ENCODE data around the gene HTR3B. TPM values are rescaled to one million over a fixed set of nuclear protein-coding genes. Genes with fewer than 3 reads are reported as not detected.

Gene HTR3B
- total and polyA plus RNA-seq, 2 of the 4 experiments (the other 2 are of a cell fraction), result not detected

- no peaks in the 10 kb centered on the region for H3K9me3 ChIP-seq (ENCODE audit: control insufficient read depth, insufficient read depth, low read length)
- no peaks in the 10 kb centered on the region for H3K9me1 ChIP-seq (ENCODE audit: insufficient read depth, low read length)
- dilution Hi-C loops (cut with HindIII; ENCODE audit: low sequenced_read_pairs, unreplicated experiment), result no loop called here
- no peak overlapping the region for H2BK5ac ChIP-seq (ENCODE audit: low read depth, low read length, poor library complexity, severe bottlenecking)
- ChIA-PET CTCF (interaction anchor here (1.4 to 2.6 kb wide), 2 partner anchors 10 to 355 kb away, joined by 4 to 9 read pairs; no protein-coding TSS in a partner anchor), POLR2A (ENCODE audit: unreplicated experiment) (no interaction called here)
- H3K27me3 ChIP-seq (ENCODE audit: control insufficient read depth, insufficient read depth, low read length), result peaks cover 7% of the 10 kb centered on the region
- no peak overlapping the region for H2BK20ac ChIP-seq (ENCODE audit: low read depth, low read length)
- no peaks in the 10 kb centered on the region for H3K79me1 ChIP-seq (ENCODE audit: low read depth in 1 of 2, low read length in 2 of 2)
- H3K4ac ChIP-seq (ENCODE audit: low read depth, low read length), result no peak overlapping the region
- H3K14ac ChIP-seq (replicated peaks; ENCODE audit: low read depth, low read length), result no peak overlapping the region
- no peak overlapping the region for H3K4me2 ChIP-seq (ENCODE audit: low read depth, low read length)
- H3K4me3 ChIP-seq (ENCODE audit: insufficient read depth, low read depth, low read length), result no peak overlapping the region
- H4K20me1 ChIP-seq (ENCODE audit: insufficient read depth, low read length), result no peaks in the 10 kb centered on the region
- H4K8ac ChIP-seq (ENCODE audit: low read depth in 2 of 2, low read length in 2 of 2), result no peak overlapping the region
- H3K36me3 ChIP-seq (ENCODE audit: control insufficient read depth, insufficient read depth, low read length), result no peaks in the 10 kb centered on the region
- DNase-seq (no peak), ATAC-seq (ENCODE audit: low read depth) (no peak)
- in situ Hi-C loops (cut with MboI; ENCODE audit: low sequenced_read_pairs), result no loop called here
- no peak overlapping the region for H4K91ac ChIP-seq (ENCODE audit: insufficient read depth, low read depth, low read length)
- no peak overlapping the region for H3K56ac ChIP-seq (ENCODE audit: extremely low read depth, insufficient read depth, low read length)
- BruUV-seq (replicated peaks), result no TSS peak
- no CpG with 5 or more reads among the region's 2 CpGs for WGBS, 2 experiments (ENCODE audit: extremely low coverage in 2 of 2, insufficient read length in 1 of 2)
- no peak overlapping the region for H3K9ac ChIP-seq (ENCODE audit: low read depth, low read length)
- intact Hi-C loops (cut with micrococcal nuclease), result no loop called here
- H3K4me1 ChIP-seq (ENCODE audit: control insufficient read depth, insufficient read depth, low read length), result no peaks in the 10 kb centered on the region
- no peak overlapping the region for H2BK120ac ChIP-seq (ENCODE audit: low read depth, low read length)
- no peak overlapping the region for H3K23ac ChIP-seq (ENCODE audit: low read depth, low read length)
- H4K5ac ChIP-seq (ENCODE audit: low read depth, low read length), result no peak overlapping the region
- H3K18ac ChIP-seq (ENCODE audit: low read depth, low read length), result no peak overlapping the region
- no peak overlapping the region for H2BK15ac ChIP-seq (ENCODE audit: low read depth, low read length)
- no peak overlapping the region for H2AK5ac ChIP-seq (ENCODE audit: low read depth, low read length)
- TF ChIP-seq MAZ (IDR thresholded peaks at IDR 0.05; ENCODE audit: borderline replicate concordance, low read depth, low read length) (no peak), RCOR1 (IDR thresholded peaks at IDR 0.05; ENCODE audit: insufficient replicate concordance, low read length) (no peak)
- no peak overlapping the region for H2AK9ac ChIP-seq (replicated peaks; ENCODE audit: low read depth, low read length, poor library complexity)
- H3K27ac ChIP-seq (ENCODE audit: insufficient read depth, low read length), result no peak overlapping the region
- no peak overlapping the region for H2AFZ ChIP-seq (replicated peaks; ENCODE audit: low read length, poor library complexity)
Measured at GRCh38 chr11:113906516-113906915, 1.9 kb downstream of the HTR3B start.
